Neural progenitor cell (in vitro differentiated cells): Measurements from ENCODE around the gene ST3GAL4. TPM values are rescaled to one million over a fixed set of nuclear protein-coding genes. Genes with fewer than 3 reads are reported as not detected.

Experiments
- DNase-seq: peaks from one replicate; pipeline ENCODE4 v3.0.0-alpha.2; 2016; ENCODE audit warnings: low spot score
- H2AFZ ChIP-seq: fragments of 200-600 bp; sonication (generic); replicated peaks from 2 replicates; pipeline ENCODE4 v1.6.1; 2016; ENCODE audit warnings: antibody characterized with exemption
- H3F3A ChIP-seq: fragments of 200-600 bp; sonication (generic); 2 replicates; pipeline ENCODE4 v1.6.1; 2016; ENCODE audit warnings: antibody characterized with exemption, low read depth
- H3K27ac ChIP-seq: fragments of 200-600 bp; sonication (generic); 2 replicates; pipeline ENCODE4 v1.5.1; 2016; ENCODE audit warnings: mild to moderate bottlenecking
- H3K27me3 ChIP-seq: fragments of 200-600 bp; sonication (generic); 2 replicates; pipeline ENCODE4 v1.6.1; 2016; ENCODE audit warnings: mild to moderate bottlenecking, moderate library complexity
- H3K36me3 ChIP-seq: fragments of 200-600 bp; sonication (generic); 2 replicates; pipeline ENCODE4 v1.5.1; 2016
- H3K4me1 ChIP-seq: fragments of 200-600 bp; sonication (generic); 2 replicates; pipeline ENCODE4 v1.6.1; 2016; ENCODE audit warnings: mixed run types
- H3K4me2 ChIP-seq: fragments of 200-600 bp; sonication (generic); 2 replicates; pipeline ENCODE4 v1.6.1; 2016
- H3K4me3 ChIP-seq: fragments of 200-600 bp; sonication (generic); 2 replicates; pipeline ENCODE4 v1.5.1; 2016
- H3K79me2 ChIP-seq: fragments of 200-600 bp; sonication (generic); 2 replicates; pipeline ENCODE4 v1.6.1; 2016; ENCODE audit warnings: low read depth
- H3K9ac ChIP-seq: fragments of 200-600 bp; sonication (generic); 2 replicates; pipeline ENCODE4 v1.6.1; 2016
- H3K9me3 ChIP-seq: fragments of 200-600 bp; sonication (generic); 2 replicates; pipeline ENCODE4 v1.5.1; 2016; ENCODE audit warnings: low read depth
- H4K20me1 ChIP-seq: fragments of 200-600 bp; sonication (generic); 2 replicates; pipeline ENCODE4 v1.6.1; 2016; ENCODE audit warnings: low read depth
- H3K27ac Mint-ChIP-seq: 3 replicates; pipeline ENCODE4 v1.8.0; 2021; ENCODE audit warnings: mixed read lengths
- H3K27me3 Mint-ChIP-seq: 2 replicates; pipeline ENCODE4 v1.8.0; 2022; ENCODE audit warnings: low read depth, mild to moderate bottlenecking, inconsistent platforms, moderate library complexity, mixed read lengths; ENCODE audit not compliant: insufficient read depth
- H3K36me3 Mint-ChIP-seq: 3 replicates; pipeline ENCODE4 v1.8.0; 2021; ENCODE audit warnings: mixed read lengths
- H3K4me1 Mint-ChIP-seq: 3 replicates; pipeline ENCODE4 v1.8.0; 2021; ENCODE audit warnings: mixed read lengths
- H3K4me3 Mint-ChIP-seq: 3 replicates; pipeline ENCODE4 v1.8.0; 2021; ENCODE audit warnings: mild to moderate bottlenecking, moderate library complexity, mixed read lengths
- H3K9me3 Mint-ChIP-seq: 3 replicates; pipeline ENCODE4 v1.8.0; 2020; ENCODE audit warnings: mixed read lengths
- EZH2 ChIP-seq: fragments of 200-600 bp; sonication (generic); IDR thresholded peaks from 2 replicates; pipeline ENCODE4 v1.6.1; 2017; ENCODE audit warnings: antibody characterized with exemption, mild to moderate bottlenecking, moderate library complexity
- EZH2phosphoT487 ChIP-seq: fragments of 200-600 bp; sonication (generic); IDR thresholded peaks from 2 replicates; pipeline ENCODE4 v1.6.1; 2017; ENCODE audit warnings: antibody characterized with exemption
- total RNA-seq: library from RNA; depleted of rRNA; stranded (reverse); fragments of >200 nt; gene quantifications from 2 replicates; pipeline ENCODE4 v1.2.3, GENCODE V29; 2015; ENCODE audit warnings: low replicate concordance
- TF ChIP-seq, protein P1 (sequence below): fragments of 200-600 bp; sonication (generic); IDR thresholded peaks from 2 replicates; pipeline ENCODE4 v1.5.1; 2017; ENCODE audit warnings: antibody characterized with exemption, mild to moderate bottlenecking

Gene ST3GAL4
- total RNA-seq, 1 donor from 2014 or later: 13.0 TPM

DNA sequence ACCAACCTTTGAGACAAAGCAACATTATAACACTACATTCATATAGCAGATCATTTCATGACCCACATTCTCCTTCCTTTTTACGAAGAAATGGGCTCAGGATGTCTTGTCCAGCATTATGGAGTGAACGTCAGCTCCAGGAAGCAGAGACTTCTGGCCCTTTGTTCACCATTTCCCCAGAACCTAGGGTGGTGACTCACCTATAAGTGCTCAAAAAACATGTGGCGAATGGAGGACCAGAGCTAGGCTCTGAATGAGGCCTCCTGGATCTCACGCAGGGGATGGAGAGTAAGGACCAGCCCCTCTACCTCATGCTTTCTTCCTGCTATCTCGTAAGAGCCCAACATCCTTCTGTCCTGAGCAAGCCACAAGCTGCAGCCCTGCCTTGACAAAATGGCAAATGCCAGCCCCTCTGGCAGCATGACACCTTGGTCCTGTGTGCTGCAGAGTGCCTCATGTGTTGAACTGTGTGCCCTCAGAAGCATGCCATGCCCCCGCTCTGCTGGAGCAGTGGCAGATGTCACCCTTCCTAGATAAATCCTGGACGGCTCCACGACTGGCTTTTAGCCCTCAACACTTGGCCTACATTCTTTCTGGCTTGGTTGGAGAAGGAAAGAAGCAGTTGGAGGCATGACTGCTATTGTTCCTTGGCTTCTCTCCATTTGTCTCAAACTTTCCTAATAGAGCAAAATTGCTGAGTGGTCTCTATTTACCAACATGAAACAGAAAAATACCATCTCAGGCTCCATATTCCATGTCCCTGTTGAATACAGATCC, 6.5 kb upstream of the ST3GAL4 start:
- no peak for DNase-seq
- H3K9me3 ChIP-seq: no peaks in the 10 kb centered on the region
- peak overlapping the region; percentile 15 for H3K27ac Mint-ChIP-seq
- peaks cover 53% of the 10 kb centered on the region for H3K79me2 ChIP-seq
- no peak overlapping the region for H3K9ac ChIP-seq
- H2AFZ ChIP-seq: no peak overlapping the region
- no peak overlapping the region for H3K4me3 ChIP-seq
- no peak overlapping the region for H3K4me2 ChIP-seq
- peaks cover 27% of the 10 kb centered on the region for H3K4me1 Mint-ChIP-seq
- TF ChIP-seq EZH2phosphoT487 (no peak), EZH2 (no peak)
- TF ChIP-seq, protein P1, sequence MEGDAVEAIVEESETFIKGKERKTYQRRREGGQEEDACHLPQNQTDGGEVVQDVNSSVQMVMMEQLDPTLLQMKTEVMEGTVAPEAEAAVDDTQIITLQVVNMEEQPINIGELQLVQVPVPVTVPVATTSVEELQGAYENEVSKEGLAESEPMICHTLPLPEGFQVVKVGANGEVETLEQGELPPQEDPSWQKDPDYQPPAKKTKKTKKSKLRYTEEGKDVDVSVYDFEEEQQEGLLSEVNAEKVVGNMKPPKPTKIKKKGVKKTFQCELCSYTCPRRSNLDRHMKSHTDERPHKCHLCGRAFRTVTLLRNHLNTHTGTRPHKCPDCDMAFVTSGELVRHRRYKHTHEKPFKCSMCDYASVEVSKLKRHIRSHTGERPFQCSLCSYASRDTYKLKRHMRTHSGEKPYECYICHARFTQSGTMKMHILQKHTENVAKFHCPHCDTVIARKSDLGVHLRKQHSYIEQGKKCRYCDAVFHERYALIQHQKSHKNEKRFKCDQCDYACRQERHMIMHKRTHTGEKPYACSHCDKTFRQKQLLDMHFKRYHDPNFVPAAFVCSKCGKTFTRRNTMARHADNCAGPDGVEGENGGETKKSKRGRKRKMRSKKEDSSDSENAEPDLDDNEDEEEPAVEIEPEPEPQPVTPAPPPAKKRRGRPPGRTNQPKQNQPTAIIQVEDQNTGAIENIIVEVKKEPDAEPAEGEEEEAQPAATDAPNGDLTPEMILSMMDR: no peak
- no peak overlapping the region for H3K4me3 Mint-ChIP-seq
- no peaks in the 10 kb centered on the region for H3K36me3 ChIP-seq
- H3F3A ChIP-seq: no peaks in the 10 kb centered on the region
- peaks cover 42% of the 10 kb centered on the region for H4K20me1 ChIP-seq
- peaks cover 18% of the 10 kb centered on the region for H3K36me3 Mint-ChIP-seq
- H3K9me3 Mint-ChIP-seq: no peaks in the 10 kb centered on the region
- H3K27me3 ChIP-seq: no peaks in the 10 kb centered on the region
- peaks cover 10% of the 10 kb centered on the region for H3K27me3 Mint-ChIP-seq
- no peak overlapping the region for H3K27ac ChIP-seq
- peaks cover 13% of the 10 kb centered on the region for H3K4me1 ChIP-seq

DNA sequence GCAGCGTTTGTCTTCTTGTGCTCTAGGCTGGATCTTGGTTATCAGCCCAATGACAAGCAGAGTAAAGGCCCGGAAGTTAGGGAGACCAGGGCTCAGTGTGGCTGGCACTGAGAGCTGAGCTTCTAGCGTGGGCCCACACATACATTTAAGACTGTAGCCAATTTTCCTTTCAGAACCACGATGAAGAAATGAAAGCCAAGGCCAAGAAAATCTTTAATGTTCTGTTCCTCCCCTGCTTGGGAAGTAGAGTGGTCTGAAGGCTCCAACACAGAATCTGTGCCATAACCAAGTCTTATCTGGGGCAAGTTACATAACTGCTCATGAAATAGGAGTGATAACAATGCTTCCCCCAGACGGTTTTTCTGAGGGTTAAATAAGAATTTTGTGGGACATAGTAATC, 4.7 kb upstream of the ST3GAL4 start:
- Histone ChIP-seq H3F3A (no peaks in the 10 kb centered on the region), H4K20me1 (peaks cover 32% of the 10 kb centered on the region), H3K4me2 (no peak overlapping the region), H3K36me3 (no peaks in the 10 kb centered on the region), H3K27me3 (no peaks in the 10 kb centered on the region), H3K79me2 (peaks cover 66% of the 10 kb centered on the region), H3K9ac (no peak overlapping the region), H3K4me3 (no peak overlapping the region), H3K9me3 (no peaks in the 10 kb centered on the region), H3K27ac (no peak overlapping the region), H2AFZ (no peak overlapping the region), H3K4me1 (peaks cover 14% of the 10 kb centered on the region)
- peaks cover 36% of the 10 kb centered on the region for H3K4me1 Mint-ChIP-seq
- no peak overlapping the region for H3K27ac Mint-ChIP-seq
- TF ChIP-seq, protein P1: no peak
- TF ChIP-seq EZH2 (no peak), EZH2phosphoT487 (no peak)
- H3K9me3 Mint-ChIP-seq: no peaks in the 10 kb centered on the region
- no peak for DNase-seq
- H3K4me3 Mint-ChIP-seq: no peak overlapping the region
- H3K36me3 Mint-ChIP-seq: peaks cover 15% of the 10 kb centered on the region
- H3K27me3 Mint-ChIP-seq: peaks cover 6% of the 10 kb centered on the region

DNA sequence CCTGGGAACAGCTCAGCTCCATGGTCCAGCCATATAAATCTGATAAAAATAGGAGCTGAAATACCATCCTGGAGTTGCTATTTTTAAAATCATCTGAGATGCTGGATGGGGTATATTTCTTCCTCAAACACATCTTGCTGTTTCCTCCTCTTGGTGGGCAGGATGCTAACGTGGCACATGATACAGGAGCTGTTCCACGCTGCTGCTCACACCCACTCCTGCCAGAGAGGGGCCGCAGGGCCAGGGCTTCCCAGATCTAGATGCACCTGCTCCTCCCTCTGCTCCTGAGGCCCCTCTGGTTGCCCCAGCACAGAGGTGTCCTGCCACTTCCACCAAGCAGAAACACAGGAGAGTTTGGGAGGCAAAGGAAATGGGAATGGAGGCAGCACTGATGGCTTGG, 3.3 kb upstream of the ST3GAL4 start:
- Histone ChIP-seq H4K20me1 (peaks cover 33% of the 10 kb centered on the region), H3K4me3 (no peak overlapping the region), H3K27me3 (no peaks in the 10 kb centered on the region), H3K79me2 (peaks cover 79% of the 10 kb centered on the region), H3K9ac (no peak overlapping the region), H3K4me2 (no peak overlapping the region), H3K36me3 (no peaks in the 10 kb centered on the region), H3F3A (no peaks in the 10 kb centered on the region), H3K9me3 (no peaks in the 10 kb centered on the region), H3K4me1 (peaks cover 24% of the 10 kb centered on the region), H2AFZ (no peak overlapping the region), H3K27ac (no peak overlapping the region)
- H3K27me3 Mint-ChIP-seq: peaks cover 6% of the 10 kb centered on the region
- TF ChIP-seq EZH2phosphoT487 (no peak), EZH2 (no peak)
- TF ChIP-seq, protein P1: no peak
- DNase-seq: no peak
- peaks cover 33% of the 10 kb centered on the region for H3K4me1 Mint-ChIP-seq
- peaks cover 10% of the 10 kb centered on the region for H3K36me3 Mint-ChIP-seq
- no peaks in the 10 kb centered on the region for H3K9me3 Mint-ChIP-seq
- H3K27ac Mint-ChIP-seq: no peak overlapping the region
- H3K4me3 Mint-ChIP-seq: no peak overlapping the region
